H1 (cell line): ENCODE data around the gene TRIM28. TPM values are rescaled to one million over a fixed set of nuclear protein-coding genes. Genes with fewer than 3 reads are reported as not detected.

Source experiments
- BRCA1 ChIP-seq: IDR thresholded peaks from 2 replicates; pipeline ENCODE4 v1.6.1; 2012; ENCODE audit warnings: low read depth, low read length, improper control_type of control experiment
- CHD7 ChIP-seq: fragments of 300-600 bp; sonication (generic); IDR thresholded peaks from 2 replicates; pipeline ENCODE4 v1.7.1; 2012; ENCODE audit warnings: low read length, moderate library complexity, mild to moderate bottlenecking, inconsistent platforms; ENCODE audit not compliant: insufficient replicate concordance
- CTCF ChIP-seq, 3 experiments: IDR thresholded peaks; 1 replicate in 2 of 3; 2 replicates in 1 of 3; pipeline versions ENCODE4 v1.5.1 to v1.6.1; 2011; ENCODE audit warnings: low read length in 3 of 3, mild to moderate bottlenecking in 3 of 3, inconsistent platforms in 2 of 3, low read depth in 1 of 3, moderate library complexity in 1 of 3; ENCODE audit not compliant: insufficient read depth in 1 of 3; ENCODE audit errors: control extremely low read depth in 1 of 3
- FOSL1 ChIP-seq: IDR thresholded peaks from 2 replicates; pipeline ENCODE4 v1.6.1; 2011; ENCODE audit warnings: mild to moderate bottlenecking, low read depth, low read length, moderate library complexity; ENCODE audit not compliant: insufficient read depth
- NANOG ChIP-seq: IDR thresholded peaks from 2 replicates; pipeline ENCODE4 v1.6.1; 2011; ENCODE audit warnings: low read length, low read depth, mild to moderate bottlenecking, inconsistent platforms; ENCODE audit not compliant: insufficient read depth, poor library complexity, severe bottlenecking
- SP1 ChIP-seq: IDR thresholded peaks from 2 replicates; pipeline ENCODE4 v1.6.1; 2011; ENCODE audit warnings: low read depth, low read length
- SUZ12 ChIP-seq: fragments of 200-600 bp; sonication (generic); IDR thresholded peaks from 2 replicates; pipeline ENCODE4 v1.6.1; 2012; ENCODE audit warnings: mild to moderate bottlenecking, inconsistent platforms, low read length, moderate library complexity, mixed read lengths
- polyA plus RNA-seq, 7 experiments: library from polyadenylated mRNA; depleted of rRNA in 3 of 7; stranded (reverse) in 5 of 7; unstranded in 2 of 7; fragments of >200 nt in 5 of 7; fragments of 200-250 nt in 2 of 7; gene quantifications; 1 replicate in 5 of 7; 2 replicates in 1 of 7; 4 replicates in 1 of 7; pipeline versions ENCODE4 v1.2.1 to v1.2.3, GENCODE V29; 2011 to 2013; ENCODE audit warnings: missing spikeins in 2 of 7, mixed read lengths in 2 of 7
- total RNA-seq: library from RNA; stranded (reverse); fragmentation: NEBNext Ultra II Directional; extraction: Animal tissue kit (Norgen Biotek cat#: 25700); gene quantifications from 2 replicates; pipeline ENCODE4 v1.2.1, GENCODE V29; 2021

Gene TRIM28
- total and polyA plus RNA-seq, 2 of the 8 experiments (the other 6 are each of a cell fraction or from before 2014, with no cell fraction given): 1,433 to 1,442 TPM

- no peak for TF ChIP-seq CHD7
- peak; percentile 95 to 98 (median 96) for TF ChIP-seq CTCF (IDR thresholded peaks at IDR 0.05; ENCODE audit: control extremely low read depth in 1 of 3, insufficient read depth in 1 of 3, low read depth in 1 of 3, low read length in 3 of 3)
- no peak for TF ChIP-seq SUZ12
- no peak for TF ChIP-seq BRCA1
- peak; percentile 77; the same call in 1 of the 2 replicates for TF ChIP-seq FOSL1
- TF ChIP-seq NANOG: no peak
- TF ChIP-seq SP1: no peak
Observed at GRCh38 chr19:58513694-58514563, 29.9 kb upstream of the TRIM28 start (continued).
